ENCODE data around the gene PCDHA11.
A peak's percentile ranks its signal among the peaks of the same experiment; 100 is the strongest.
"Not testable (repeated sequence)": the region's sequence is repeated elsewhere in the genome, so short reads cannot be mapped to it uniquely, and the experiment has no call there.

The PCDHA11 gene

DNA sequence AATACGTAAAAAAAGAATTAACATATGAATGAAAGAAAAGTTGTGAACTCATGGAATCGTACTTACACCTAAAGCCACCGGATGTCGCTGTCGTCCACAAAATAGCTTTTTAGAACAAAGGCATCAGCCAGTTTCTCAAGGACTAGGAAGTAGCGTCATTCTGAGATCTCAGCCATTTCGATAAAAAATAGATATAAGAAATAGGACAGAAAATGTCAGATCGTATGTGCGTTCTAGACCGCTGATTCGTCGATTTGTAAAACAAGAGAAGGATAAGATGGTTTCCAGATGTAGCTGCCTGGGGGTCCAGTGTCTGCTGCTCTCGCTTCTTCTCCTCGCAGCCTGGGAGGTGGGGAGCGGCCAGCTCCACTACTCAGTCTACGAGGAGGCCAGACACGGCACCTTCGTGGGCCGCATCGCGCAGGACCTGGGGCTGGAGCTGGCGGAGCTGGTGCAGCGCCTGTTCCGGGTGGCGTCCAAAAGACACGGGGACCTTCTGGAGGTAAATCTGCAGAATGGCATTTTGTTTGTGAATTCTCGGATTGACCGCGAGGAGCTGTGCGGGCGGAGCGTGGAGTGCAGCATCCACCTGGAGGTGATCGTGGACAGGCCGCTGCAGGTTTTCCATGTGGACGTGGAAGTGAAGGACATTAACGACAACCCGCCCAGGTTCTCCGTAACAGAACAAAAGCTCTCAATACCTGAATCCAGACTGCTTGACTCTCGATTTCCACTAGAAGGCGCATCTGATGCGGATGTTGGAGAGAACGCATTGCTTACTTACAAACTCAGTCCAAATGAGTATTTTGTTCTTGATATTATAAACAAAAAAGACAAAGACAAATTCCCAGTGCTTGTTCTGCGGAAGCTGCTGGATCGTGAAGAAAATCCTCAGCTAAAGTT, 12.7 kb upstream of the PCDHA11 start, which contains the start of gene PCDHA10:
Gene PCDHA10 (plus strand): TSS at position 126 of the 903 bp plus-strand sequence. CDS start 152 bp downstream, at position 278.
- no peak within 1 kb of the TSS for H3K4me3 ChIP-seq (ENCODE audit: insufficient read depth, low read depth, low read length)
- H3K27ac ChIP-seq (ENCODE audit: insufficient read depth, low read depth, low read length, poor library complexity, severe bottlenecking), result no peak within 1 kb of the TSS
- 90 to 92% methylated on average over 43 to 44 of the region's 44 CpGs for WGBS, 2 experiments

GRCh38 chr5:140857177-140857986, 11.4 kb upstream of the PCDHA11 start:
- Histone ChIP-seq H3K27ac (ENCODE audit: insufficient read depth, low read depth, low read length, poor library complexity, severe bottlenecking) (no peak overlapping the region), H3K27me3 (ENCODE audit: control insufficient read depth, insufficient read depth, low read length, poor library complexity, severe bottlenecking) (no peaks in the 10 kb centered on the region), H3K36me3 (ENCODE audit: control insufficient read depth, insufficient read depth, low read length) (peaks cover 3% of the 10 kb centered on the region), H3K4me3 (ENCODE audit: insufficient read depth, low read depth, low read length) (no peak overlapping the region), H3K9me3 (ENCODE audit: control insufficient read depth, low read length) (no peaks in the 10 kb centered on the region), H3K4me1 (ENCODE audit: control insufficient read depth, insufficient read depth, low read length) (no peaks in the 10 kb centered on the region)
- 96 to 97% methylated on average over 94 of the region's 94 CpGs for WGBS, 2 experiments

More for the DNA sequence above, 12.7 kb upstream of the PCDHA11 start, which contains the start of gene PCDHA10:
- Histone ChIP-seq H3K36me3 (ENCODE audit: control insufficient read depth, insufficient read depth, low read length) (peaks cover under 1% of the 10 kb centered on the region), H3K9me3 (ENCODE audit: control insufficient read depth, low read length) (no peaks in the 10 kb centered on the region), H3K27me3 (ENCODE audit: control insufficient read depth, insufficient read depth, low read length, poor library complexity, severe bottlenecking) (no peaks in the 10 kb centered on the region), H3K4me1 (ENCODE audit: control insufficient read depth, insufficient read depth, low read length) (no peaks in the 10 kb centered on the region)

DNA sequence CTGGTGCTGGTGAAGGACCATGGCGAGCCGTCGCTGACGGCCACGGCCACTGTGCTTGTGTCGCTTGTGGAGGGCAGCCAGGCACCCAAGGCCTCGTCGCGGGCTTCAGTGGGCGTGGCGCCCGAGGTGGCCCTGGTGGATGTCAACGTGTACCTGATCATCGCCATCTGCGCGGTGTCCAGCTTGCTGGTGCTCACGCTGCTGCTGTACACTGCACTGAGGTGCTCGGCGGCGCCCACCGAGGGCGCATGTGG, 10.8 kb upstream of the PCDHA11 start:
- 96 to 98% methylated on average over 22 of the region's 22 CpGs for WGBS, 2 experiments
- Histone ChIP-seq H3K27ac (ENCODE audit: insufficient read depth, low read depth, low read length, poor library complexity, severe bottlenecking) (no peak overlapping the region), H3K27me3 (ENCODE audit: control insufficient read depth, insufficient read depth, low read length, poor library complexity, severe bottlenecking) (no peaks in the 10 kb centered on the region), H3K4me1 (ENCODE audit: control insufficient read depth, insufficient read depth, low read length) (no peaks in the 10 kb centered on the region), H3K9me3 (ENCODE audit: control insufficient read depth, low read length) (no peaks in the 10 kb centered on the region), H3K4me3 (ENCODE audit: insufficient read depth, low read depth, low read length) (no peak overlapping the region), H3K36me3 (ENCODE audit: control insufficient read depth, insufficient read depth, low read length) (peaks cover 3% of the 10 kb centered on the region)

GRCh38 chr5:140862441-140863295, 6.1 kb upstream of the PCDHA11 start:
- Histone ChIP-seq H3K4me3 (ENCODE audit: insufficient read depth, low read depth, low read length) (no peak overlapping the region), H3K4me1 (ENCODE audit: control insufficient read depth, insufficient read depth, low read length) (no peaks in the 10 kb centered on the region), H3K27ac (ENCODE audit: insufficient read depth, low read depth, low read length, poor library complexity, severe bottlenecking) (no peak overlapping the region), H3K27me3 (ENCODE audit: control insufficient read depth, insufficient read depth, low read length, poor library complexity, severe bottlenecking) (no peaks in the 10 kb centered on the region), H3K36me3 (ENCODE audit: control insufficient read depth, insufficient read depth, low read length) (peaks cover 3% of the 10 kb centered on the region), H3K9me3 (ENCODE audit: control insufficient read depth, low read length) (no peaks in the 10 kb centered on the region)
- 96 to 97% methylated on average over 76 of the region's 76 CpGs for WGBS, 2 experiments

GRCh38 chr5:140869555-140869886, 764 bp downstream of the PCDHA11 start:
- H3K4me3 ChIP-seq (ENCODE audit: insufficient read depth, low read depth, low read length), result peak overlapping the region; percentile 66
- no peaks in the 10 kb centered on the region for H3K9me3 ChIP-seq (ENCODE audit: control insufficient read depth, low read length)
- WGBS, 2 experiments, result 89 to 92% methylated on average over 5 of the region's 5 CpGs
- peaks cover 10% of the 10 kb centered on the region for H3K36me3 ChIP-seq (ENCODE audit: control insufficient read depth, insufficient read depth, low read length)
- H3K27me3 ChIP-seq (ENCODE audit: control insufficient read depth, insufficient read depth, low read length, poor library complexity, severe bottlenecking), result no peaks in the 10 kb centered on the region
- H3K27ac ChIP-seq (ENCODE audit: insufficient read depth, low read depth, low read length, poor library complexity, severe bottlenecking), result no peak overlapping the region
- H3K4me1 ChIP-seq (ENCODE audit: control insufficient read depth, insufficient read depth, low read length), result no peaks in the 10 kb centered on the region

GRCh38 chr5:140870221-140871201, 1.8 kb downstream of the PCDHA11 start:
- Histone ChIP-seq H3K36me3 (ENCODE audit: control insufficient read depth, insufficient read depth, low read length) (peaks cover 10% of the 10 kb centered on the region), H3K4me3 (ENCODE audit: insufficient read depth, low read depth, low read length) (no peak overlapping the region), H3K9me3 (ENCODE audit: control insufficient read depth, low read length) (no peaks in the 10 kb centered on the region), H3K27ac (ENCODE audit: insufficient read depth, low read depth, low read length, poor library complexity, severe bottlenecking) (no peak overlapping the region), H3K27me3 (ENCODE audit: control insufficient read depth, insufficient read depth, low read length, poor library complexity, severe bottlenecking) (no peaks in the 10 kb centered on the region), H3K4me1 (ENCODE audit: control insufficient read depth, insufficient read depth, low read length) (no peaks in the 10 kb centered on the region)
- WGBS, 2 experiments, result 97% methylated on average over 114 of the region's 114 CpGs

DNA sequence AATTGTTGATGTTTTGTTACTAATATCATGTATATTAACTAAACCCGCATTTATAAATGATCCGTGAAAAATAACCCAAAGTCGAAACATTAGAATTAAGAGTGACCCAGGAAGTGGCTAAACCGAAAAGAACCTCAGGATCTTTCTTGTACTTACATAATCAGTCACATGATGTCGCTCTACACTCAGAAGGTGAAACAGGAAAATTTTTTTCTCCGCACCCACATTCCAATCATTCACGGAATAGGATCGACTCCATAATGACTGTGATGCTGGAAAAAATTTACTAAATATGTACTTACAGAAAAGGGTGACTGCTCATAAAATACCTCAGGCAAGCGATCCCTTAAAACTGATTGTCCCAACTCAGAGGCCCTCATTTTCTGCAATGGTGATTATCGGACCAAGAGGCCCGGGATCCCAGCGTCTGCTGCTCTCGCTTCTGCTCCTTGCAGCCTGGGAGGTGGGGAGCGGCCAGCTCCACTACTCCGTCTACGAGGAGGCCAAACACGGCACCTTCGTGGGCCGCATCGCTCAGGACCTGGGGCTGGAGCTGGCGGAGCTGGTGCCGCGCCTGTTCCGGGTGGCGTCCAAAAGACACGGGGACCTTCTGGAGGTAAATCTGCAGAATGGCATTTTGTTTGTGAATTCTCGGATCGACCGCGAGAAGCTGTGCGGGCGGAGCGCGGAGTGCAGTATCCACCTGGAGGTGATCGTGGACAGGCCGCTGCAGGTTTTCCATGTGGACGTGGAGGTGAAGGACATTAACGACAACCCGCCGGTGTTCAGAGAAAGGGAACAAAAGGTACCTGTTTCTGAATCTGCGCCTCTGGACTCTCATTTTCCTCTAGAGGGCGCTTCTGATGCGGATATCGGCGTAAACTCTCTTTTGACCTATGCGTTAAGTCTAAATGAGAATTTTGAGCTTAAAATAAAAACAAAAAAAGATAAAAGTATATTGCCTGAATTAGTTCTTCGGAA, 6.6 kb downstream of the PCDHA11 start, which contains the start of gene PCDHA12:
Gene PCDHA12 (plus strand): TSS at position 224 of the 981 bp plus-strand sequence. CDS start 165 bp downstream, at position 389.
- Histone ChIP-seq H3K27me3 (ENCODE audit: control insufficient read depth, insufficient read depth, low read length, poor library complexity, severe bottlenecking) (no peaks in the 10 kb centered on the region), H3K4me3 (ENCODE audit: insufficient read depth, low read depth, low read length) (peak within 1 kb of the TSS; percentile 52), H3K36me3 (ENCODE audit: control insufficient read depth, insufficient read depth, low read length) (peaks cover 18% of the 10 kb centered on the region), H3K9me3 (ENCODE audit: control insufficient read depth, low read length) (no peaks in the 10 kb centered on the region), H3K4me1 (ENCODE audit: control insufficient read depth, insufficient read depth, low read length) (no peaks in the 10 kb centered on the region), H3K27ac (ENCODE audit: insufficient read depth, low read depth, low read length, poor library complexity, severe bottlenecking) (no peak within 1 kb of the TSS)
- 76 to 78% methylated on average over 43 to 47 of the region's 47 CpGs for WGBS, 2 experiments

- H3K9me3 ChIP-seq (ENCODE audit: control insufficient read depth, low read length); H3K4me3 ChIP-seq (ENCODE audit: insufficient read depth, low read depth, low read length): not testable (repeated sequence)
- 96 to 97% methylated on average over 80 of the region's 80 CpGs for WGBS, 2 experiments
Observed at GRCh38 chr5:140876541-140877261, 7.9 kb downstream of the PCDHA11 start.

More at GRCh38 chr5:140876541-140877261, 7.9 kb downstream of the PCDHA11 start:
- not testable (repeated sequence) for H3K27me3 ChIP-seq (ENCODE audit: control insufficient read depth, insufficient read depth, low read length, poor library complexity, severe bottlenecking); H3K4me1 ChIP-seq (ENCODE audit: control insufficient read depth, insufficient read depth, low read length); H3K27ac ChIP-seq (ENCODE audit: insufficient read depth, low read depth, low read length, poor library complexity, severe bottlenecking)
- peaks cover 11% of the 10 kb centered on the region for H3K36me3 ChIP-seq (ENCODE audit: control insufficient read depth, insufficient read depth, low read length)

Data from ectodermal cell (in vitro differentiated cells).